ENCODE data around the gene FSTL3.

- TF ChIP-seq LEF1 (IDR thresholded peaks at IDR 0.05; ENCODE audit: borderline replicate concordance): no peak
- no peak for TF ChIP-seq ELF4 (IDR thresholded peaks at IDR 0.05)
- no peak for TF ChIP-seq HDGF (IDR thresholded peaks at IDR 0.05; ENCODE audit: borderline replicate concordance)
- TF ChIP-seq FOXM1 (IDR thresholded peaks at IDR 0.05; ENCODE audit: borderline replicate concordance): no peak
- TF ChIP-seq SP1 (IDR thresholded peaks at IDR 0.05): no peak
- TF ChIP-seq FOXA1 (IDR thresholded peaks at IDR 0.05): no peak
- no peak for TF ChIP-seq FOXK2 (IDR thresholded peaks at IDR 0.05)
- TF ChIP-seq BHLHE40 (IDR thresholded peaks at IDR 0.05; ENCODE audit: borderline replicate concordance): no peak
These were observed at the start of gene FSTL3 for GRCh38 chr19:676339-677105.

Data from HEK293T (cell line).